HG02623 (cell line): ENCODE data around the gene SLC46A3.
"Not testable (repeated sequence)": the region's sequence is repeated elsewhere in the genome, so short reads cannot be mapped to it uniquely, and the experiment has no call there.

Experiments
- ATAC-seq: cut with Tn5 transposase; IDR thresholded peaks from one replicate; pipeline ENCODE4 v1.9.1; 2021; ENCODE audit warnings: moderate library complexity; ENCODE audit not compliant: unreplicated experiment

The SLC46A3 gene

GRCh38 chr13:28683169-28683568 lies 35.6 kb downstream of the SLC46A3 start:
- ATAC-seq, result not testable (repeated sequence)

DNA sequence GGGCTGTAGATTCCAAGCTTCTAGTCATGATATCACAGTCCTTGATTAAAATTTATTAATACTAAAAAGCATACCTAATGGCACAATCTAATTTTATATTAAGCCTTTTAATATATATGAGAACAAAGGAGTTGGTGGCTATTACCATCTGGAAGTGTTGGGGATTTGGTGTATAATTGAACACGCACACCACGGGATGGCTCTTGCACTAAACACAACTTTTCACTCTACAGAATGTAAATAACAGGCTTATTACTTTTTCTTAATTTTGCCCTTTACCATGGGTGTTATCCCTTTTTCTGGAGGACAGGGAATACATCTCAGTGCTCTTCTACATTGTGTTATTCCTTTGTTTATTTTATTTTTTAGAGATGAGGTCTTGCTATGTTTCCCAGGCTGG lies 38.2 kb downstream of the SLC46A3 start:
- no peak for ATAC-seq

GRCh38 chr13:28679628-28680027 lies 39.1 kb downstream of the SLC46A3 start:
- no peak for ATAC-seq

DNA sequence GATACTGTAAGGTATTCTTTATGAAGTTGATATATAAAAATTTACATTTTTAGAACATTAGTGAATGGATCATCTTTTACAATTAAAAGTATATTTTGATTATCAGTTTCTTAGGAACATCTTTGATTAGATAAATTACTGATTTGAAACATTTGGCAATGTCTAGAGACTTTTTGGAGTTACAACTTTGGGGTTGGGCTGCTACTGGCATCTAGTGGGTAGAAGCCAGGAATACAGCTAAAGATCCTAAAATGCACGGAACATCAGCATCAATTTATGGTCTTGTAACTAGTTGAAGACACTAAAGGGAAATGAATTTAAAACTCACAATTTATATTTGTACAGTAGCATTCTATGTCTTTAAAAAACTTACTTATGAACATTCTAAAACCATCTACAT lies 40.0 kb downstream of the SLC46A3 start:
- ATAC-seq, result no peak

DNA sequence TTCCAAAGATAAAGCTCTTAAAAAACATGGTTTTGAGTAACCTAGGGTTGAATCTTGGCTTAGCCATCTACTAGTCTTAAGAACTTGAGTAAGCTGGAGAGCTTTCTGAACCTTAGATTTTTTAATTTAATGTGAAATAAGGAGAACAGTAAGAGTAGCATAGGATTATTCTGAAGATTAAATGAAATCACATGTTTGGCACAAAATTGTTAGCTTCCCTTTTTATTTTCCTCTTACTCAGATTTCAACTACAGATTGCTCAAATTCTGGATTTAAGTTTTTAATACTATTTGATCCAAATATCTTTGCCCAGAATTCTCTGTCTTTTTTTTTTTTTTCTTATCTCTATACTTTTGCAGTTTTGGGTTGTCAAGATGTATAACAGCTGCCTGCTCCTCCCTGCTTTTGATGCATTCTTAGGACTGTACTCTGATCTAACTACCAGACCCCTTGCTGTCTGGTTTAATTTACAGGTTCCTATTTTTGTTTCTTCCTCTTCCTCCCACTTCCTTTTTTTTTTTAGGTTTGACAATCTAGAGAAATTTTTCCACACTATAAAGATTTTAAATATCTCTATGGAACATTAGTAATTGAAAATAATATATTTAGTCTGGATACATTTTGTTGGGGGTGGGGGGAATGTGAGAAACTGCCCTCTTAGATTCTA lies 47.5 kb downstream of the SLC46A3 start:
- no peak for ATAC-seq

DNA sequence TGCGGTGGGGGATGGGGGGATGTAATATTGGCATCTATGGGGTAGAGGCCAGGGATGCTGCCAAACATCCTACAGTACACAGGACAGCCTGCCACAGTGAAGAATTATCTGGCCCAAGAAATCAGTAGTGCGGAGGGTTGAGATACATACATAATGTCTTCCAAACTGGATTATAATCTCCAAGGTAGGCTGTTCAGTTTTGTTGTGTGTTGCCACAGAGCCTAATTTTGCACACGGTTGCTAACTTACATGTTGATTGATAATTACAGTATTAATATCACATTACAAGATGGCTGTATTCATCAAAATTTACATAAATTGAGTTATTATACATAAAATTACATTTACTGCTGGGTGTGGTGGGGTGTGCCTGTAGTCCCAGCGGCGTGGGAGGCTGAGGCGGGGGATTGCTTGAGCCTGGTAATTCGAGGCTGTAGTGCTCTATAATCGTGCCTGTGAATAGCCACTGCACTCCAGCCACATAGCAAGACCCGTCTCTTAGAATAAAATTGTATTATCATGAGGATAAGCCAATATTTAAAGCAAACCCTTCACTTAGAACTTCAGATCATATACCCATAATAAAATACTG lies 51.8 kb downstream of the SLC46A3 start:
- no peak for ATAC-seq

DNA sequence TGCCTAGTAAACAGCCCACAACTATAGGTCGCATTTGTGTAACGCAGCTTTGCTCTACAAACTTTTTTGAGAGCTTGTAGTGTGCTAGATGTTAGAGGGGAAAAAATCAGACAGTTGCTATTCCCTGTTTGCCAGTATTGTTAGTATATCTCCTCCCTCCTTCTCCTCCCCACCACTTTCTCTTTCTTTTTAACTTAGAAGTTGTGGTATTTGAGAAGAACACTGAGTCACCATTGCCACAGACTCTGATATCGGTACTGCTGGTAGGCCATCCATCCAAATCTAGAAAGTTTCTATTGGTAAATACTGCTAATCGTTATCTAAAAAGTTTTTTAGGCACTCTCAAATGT lies 59.2 kb downstream of the SLC46A3 start:
- ATAC-seq, result peak; percentile 31

DNA sequence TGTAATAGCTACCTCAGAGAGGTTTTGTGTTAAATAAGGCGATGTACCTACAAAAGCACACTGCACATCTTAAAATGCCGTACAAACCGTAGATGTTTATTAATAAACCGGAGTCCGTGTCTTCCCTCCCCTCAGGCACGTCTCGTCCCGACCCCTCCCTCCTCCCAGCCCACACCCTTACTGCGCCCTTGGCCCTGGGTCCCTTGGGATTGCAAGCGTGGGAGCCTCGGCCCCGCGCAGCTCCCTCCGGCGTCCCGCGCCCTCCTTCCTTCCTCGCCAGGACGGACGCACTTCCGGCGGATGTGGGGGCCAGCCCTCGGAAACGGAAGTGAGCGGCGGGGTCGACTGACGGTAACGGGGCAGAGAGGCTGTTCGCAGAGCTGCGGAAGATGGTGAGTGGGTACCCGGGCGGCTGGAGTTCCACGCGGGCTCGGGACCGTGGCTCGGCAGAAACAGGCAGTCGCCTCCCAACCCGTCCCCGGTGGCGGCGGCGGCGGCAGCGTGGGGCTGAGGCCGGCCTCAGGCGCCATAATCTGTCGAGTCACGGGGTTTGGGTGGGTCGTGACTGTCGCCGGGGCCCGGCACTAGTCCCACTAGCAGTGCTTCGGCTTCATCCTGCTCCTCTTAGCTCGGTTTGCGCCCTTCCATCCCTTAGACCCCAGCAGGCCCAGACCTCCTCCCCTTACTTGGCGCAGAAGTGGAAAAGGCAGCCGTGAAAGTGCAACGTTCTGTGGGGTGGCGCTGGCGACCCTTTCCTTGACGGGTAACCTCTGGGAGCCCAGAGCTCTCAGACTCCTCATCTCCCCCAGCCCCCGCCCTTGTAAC lies 59.8 kb downstream of the SLC46A3 start, which contains the start of gene POMP:
TSS of gene POMP (plus strand) at position 335 of the 825 bp plus-strand sequence. CDS start at position 390, 55 bp downstream.
- ATAC-seq, result peak; percentile 76

DNA sequence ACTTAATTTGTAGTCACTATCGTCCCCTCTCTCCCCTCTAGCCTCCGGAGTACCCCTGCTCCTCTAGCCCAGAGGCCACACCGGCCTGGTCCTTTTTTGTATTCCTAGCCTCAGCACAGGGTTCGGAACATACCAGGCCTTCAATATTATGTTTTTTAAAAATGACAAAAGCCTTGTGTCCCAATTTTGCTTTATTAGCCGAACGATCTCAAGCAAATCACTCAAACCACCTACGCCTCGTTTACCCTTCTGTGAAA lies 60.3 kb downstream of the SLC46A3 start:
- no peak for ATAC-seq

DNA sequence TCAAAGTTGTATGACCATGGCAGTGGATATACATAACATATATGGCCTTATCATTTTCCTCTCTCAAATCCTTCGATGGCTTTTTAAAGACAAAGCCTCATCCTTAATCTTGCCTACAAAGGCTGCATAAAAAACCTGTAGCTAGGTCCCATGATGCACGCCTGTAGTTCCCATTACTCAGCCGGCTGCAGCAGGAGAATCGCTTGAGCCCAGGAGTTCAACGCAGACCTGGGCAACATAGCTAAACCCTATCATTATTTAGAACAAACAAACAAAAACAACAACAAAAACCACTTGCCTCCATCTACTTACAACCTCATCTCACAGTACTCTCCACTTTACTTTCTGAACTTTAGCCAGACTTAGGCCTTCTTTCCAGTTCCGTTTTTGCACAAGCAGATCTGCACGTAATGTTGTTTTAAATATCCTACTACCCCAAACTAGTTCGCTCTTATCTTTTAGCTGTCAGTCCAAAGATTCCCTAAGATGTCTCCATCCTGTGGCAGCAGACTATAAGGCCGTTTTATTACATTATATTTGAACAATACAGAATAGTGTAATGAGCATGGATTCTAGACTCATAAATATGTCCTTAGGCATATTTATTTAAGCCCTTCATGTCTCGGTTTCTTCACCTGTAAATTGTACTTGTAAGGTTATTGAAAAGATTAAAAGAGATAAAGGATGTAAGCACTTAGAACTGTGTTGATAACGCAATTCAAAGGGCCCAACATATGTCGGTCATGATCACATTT lies 60.8 kb downstream of the SLC46A3 start:
- ATAC-seq, result no peak

- no peak for ATAC-seq
Measured at GRCh38 chr13:28655561-28655960, 63.2 kb downstream of the SLC46A3 start.

GRCh38 chr13:28654276-28654675 lies 64.5 kb downstream of the SLC46A3 start:
- ATAC-seq, result no peak

DNA sequence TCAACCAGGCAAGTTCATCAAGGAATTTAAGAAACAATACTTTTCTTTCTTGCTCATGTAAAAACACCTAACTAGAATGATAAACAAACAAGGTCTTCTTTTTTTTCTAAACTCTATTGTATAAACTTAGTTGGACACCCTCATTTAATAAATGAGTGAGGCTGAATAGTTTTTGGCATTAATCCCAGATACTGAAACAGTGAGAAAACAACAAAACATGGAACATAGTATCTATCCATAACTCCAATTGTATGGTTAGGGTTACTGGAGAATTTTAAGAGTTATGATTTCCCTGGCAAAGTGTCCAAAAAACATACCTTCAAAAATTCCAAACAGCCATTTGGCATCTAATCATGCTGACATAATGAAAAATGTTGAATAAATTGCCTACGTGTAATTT lies 65.7 kb downstream of the SLC46A3 start:
- ATAC-seq, result no peak

DNA sequence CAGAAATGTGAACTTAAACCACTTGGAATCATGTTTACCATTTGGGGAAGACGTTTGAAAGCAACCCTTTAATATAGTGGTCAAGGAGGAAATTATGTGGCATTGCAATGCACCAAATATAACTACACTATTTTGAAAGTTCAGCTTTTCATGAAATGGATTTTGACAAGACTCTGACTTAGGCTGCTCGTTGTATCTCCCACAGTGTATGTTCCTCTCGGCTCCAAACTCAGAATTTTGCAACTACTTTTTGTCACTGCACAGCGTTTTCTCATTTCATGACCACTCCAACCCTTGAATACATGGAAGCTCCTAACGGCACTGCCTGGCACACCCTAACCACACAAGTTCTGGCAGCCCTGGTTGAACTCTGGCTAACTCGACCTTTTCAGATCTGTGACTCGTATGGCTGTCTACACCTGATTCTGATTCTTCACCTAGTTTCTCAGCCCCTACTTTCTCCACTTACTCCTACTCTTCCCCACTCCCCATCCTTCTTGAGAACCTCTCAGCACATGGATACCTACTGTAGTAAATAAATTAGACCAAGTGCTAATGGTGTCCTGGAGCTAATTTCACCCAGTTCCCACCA lies 66.9 kb downstream of the SLC46A3 start:
- ATAC-seq, result no peak

DNA sequence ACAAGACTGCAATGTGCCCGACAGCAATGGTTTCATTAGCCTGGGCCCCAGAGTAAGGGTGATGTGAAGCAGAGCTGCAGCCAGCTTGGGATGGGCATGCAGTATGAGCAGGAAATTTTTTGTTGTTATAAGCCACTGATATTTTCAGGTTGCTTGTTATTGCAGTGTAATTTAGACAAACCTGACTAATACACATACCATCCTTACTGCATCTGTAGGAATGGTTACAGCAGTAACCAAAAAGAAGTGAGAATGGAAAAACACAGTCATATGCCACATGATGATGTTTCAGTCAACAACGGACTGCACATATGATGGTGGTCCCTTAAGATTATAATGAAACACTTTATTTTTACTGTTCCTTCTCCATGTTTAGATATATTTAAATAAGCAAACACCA lies 68.5 kb downstream of the SLC46A3 start:
- no peak for ATAC-seq
